ENCODE measurements around the gene GNB1.

GRCh38 chr1:1917304-1917976 lies 26.6 kb upstream of the GNB1 start:
- no peak for TF ChIP-seq CTCF (IDR thresholded peaks at IDR 0.05)
- no peak for TF ChIP-seq POLR2A (IDR thresholded peaks at IDR 0.05)
